ENCODE results near the gene AMTN. TPM values are rescaled to one million over a fixed set of nuclear protein-coding genes. Genes with fewer than 3 reads are reported as not detected.

The AMTN gene
- polyA plus RNA-seq, 1 experiment = not detected

- no peak overlapping the region for H3K4me3 ChIP-seq (ENCODE audit: low read depth, low read length)
- DNase-seq (ENCODE audit: low read depth, low spot score) = no peak
- TF ChIP-seq CTCF (IDR thresholded peaks at IDR 0.05; ENCODE audit: low read depth, low read length) = no peak
- H3K27me3 ChIP-seq (ENCODE audit: control insufficient read depth, insufficient read depth, low read length) = no peaks in the 10 kb centered on the region
- ChIA-PET POLR2A (no interaction called here), CTCF (interaction anchor here (0.5 kb wide), 1 partner anchor 1196 kb away, joined by 6 read pairs; no protein-coding TSS in a partner anchor)
- H3K9me3 ChIP-seq (ENCODE audit: control insufficient read depth, insufficient read depth, low read length) = no peaks in the 10 kb centered on the region
- no peak overlapping the region for H3K27ac ChIP-seq (ENCODE audit: low read depth, low read length)
Observed at GRCh38 chr4:70518716-70519115, 347 bp downstream of the AMTN start.

- POLR2A ChIA-PET = no interaction called here
- CTCF ChIA-PET = no interaction called here
- DNase-seq (ENCODE audit: low read depth, low spot score) = no peak
- TF ChIP-seq CTCF (IDR thresholded peaks at IDR 0.05; ENCODE audit: low read depth, low read length) = no peak
- Histone ChIP-seq H3K27me3 (ENCODE audit: control insufficient read depth, insufficient read depth, low read length) (peaks cover 2% of the 10 kb centered on the region), H3K27ac (ENCODE audit: low read depth, low read length) (no peak overlapping the region), H3K9me3 (ENCODE audit: control insufficient read depth, insufficient read depth, low read length) (no peaks in the 10 kb centered on the region), H3K4me3 (ENCODE audit: low read depth, low read length) (no peak overlapping the region)
Observed at GRCh38 chr4:70522626-70523025, 4.3 kb downstream of the AMTN start.

- CTCF ChIA-PET = no interaction called here
- Histone ChIP-seq H3K27ac (ENCODE audit: low read depth, low read length) (no peak overlapping the region), H3K27me3 (ENCODE audit: control insufficient read depth, insufficient read depth, low read length) (no peaks in the 10 kb centered on the region), H3K9me3 (ENCODE audit: control insufficient read depth, insufficient read depth, low read length) (no peaks in the 10 kb centered on the region), H3K4me3 (ENCODE audit: low read depth, low read length) (no peak overlapping the region)
- POLR2A ChIA-PET = no interaction called here
- DNase-seq (ENCODE audit: low read depth, low spot score) = no peak
- TF ChIP-seq CTCF (IDR thresholded peaks at IDR 0.05; ENCODE audit: low read depth, low read length) = no peak
Observed at GRCh38 chr4:70530997-70531396, 12.6 kb downstream of the AMTN start.

GRCh38 chr4:70531981-70532380, 13.6 kb downstream of the AMTN start:
- CTCF ChIA-PET = interaction anchor here (1.4 kb wide), 1 partner anchor 27 kb away, joined by 9 read pairs; no protein-coding TSS in a partner anchor
- no peak overlapping the region for H3K27ac ChIP-seq (ENCODE audit: low read depth, low read length)
- POLR2A ChIA-PET = no interaction called here
- H3K9me3 ChIP-seq (ENCODE audit: control insufficient read depth, insufficient read depth, low read length) = no peaks in the 10 kb centered on the region
- H3K27me3 ChIP-seq (ENCODE audit: control insufficient read depth, insufficient read depth, low read length) = no peaks in the 10 kb centered on the region
- no peak for DNase-seq (ENCODE audit: low read depth, low spot score)
- no peak overlapping the region for H3K4me3 ChIP-seq (ENCODE audit: low read depth, low read length)
- TF ChIP-seq CTCF (IDR thresholded peaks at IDR 0.05; ENCODE audit: low read depth, low read length) = no peak; the same call in 1 of the 2 replicates

GRCh38 chr4:70533211-70533610, 14.8 kb downstream of the AMTN start:
- DNase-seq (ENCODE audit: low read depth, low spot score) = no peak
- POLR2A ChIA-PET = no interaction called here
- no peak for TF ChIP-seq CTCF (IDR thresholded peaks at IDR 0.05; ENCODE audit: low read depth, low read length)
- Histone ChIP-seq H3K27ac (ENCODE audit: low read depth, low read length) (no peak overlapping the region), H3K27me3 (ENCODE audit: control insufficient read depth, insufficient read depth, low read length) (no peaks in the 10 kb centered on the region), H3K9me3 (ENCODE audit: control insufficient read depth, insufficient read depth, low read length) (no peaks in the 10 kb centered on the region), H3K4me3 (ENCODE audit: low read depth, low read length) (no peak overlapping the region)
- CTCF ChIA-PET = no interaction called here
